ENCODE results near the gene FAM13A. TPM values are rescaled to one million over a fixed set of nuclear protein-coding genes. Genes with fewer than 3 reads are reported as not detected.

FAM13A gene
- total and polyA plus RNA-seq, 3 donors from 2014 or later = 30.7 to 123 (median 109) TPM

- no peaks in the 10 kb centered on the region for H3K27me3 ChIP-seq
- no peak for TF ChIP-seq POLR2A (IDR thresholded peaks at IDR 0.05)
- no peak for TF ChIP-seq CTCF (IDR thresholded peaks at IDR 0.05)
These were observed 117.3 kb downstream of the FAM13A start for GRCh38 chr4:88939697-88940096.

GRCh38 chr4:88938138-88938537, 118.8 kb downstream of the FAM13A start:
- intact Hi-C loops (cut with DNase I; ENCODE audit: low total_unique reads) = no loop called here
- H3K4me1 ChIP-seq = no peaks in the 10 kb centered on the region
- no peaks in the 10 kb centered on the region for H3K27me3 ChIP-seq
- no peak overlapping the region for H3K27ac ChIP-seq
- H3K36me3 ChIP-seq (ENCODE audit: low read depth, missing control alignments) = no peaks in the 10 kb centered on the region
- no peak for TF ChIP-seq POLR2A (IDR thresholded peaks at IDR 0.05)
- TF ChIP-seq CTCF (IDR thresholded peaks at IDR 0.05) = no peak
- no peak for DNase-seq
- no peaks in the 10 kb centered on the region for H3K9me3 ChIP-seq
- no peak overlapping the region for H3K4me3 ChIP-seq

More at GRCh38 chr4:88939697-88940096, 117.3 kb downstream of the FAM13A start:
- no peak for DNase-seq
- H3K9me3 ChIP-seq = no peaks in the 10 kb centered on the region
- intact Hi-C loops (cut with DNase I; ENCODE audit: low total_unique reads) = no loop called here
- H3K27ac ChIP-seq = no peak overlapping the region
- 56 to 78% methylated on average over 3 of the region's 3 CpGs for WGBS, 2 donors
- no peaks in the 10 kb centered on the region for H3K4me1 ChIP-seq
- H3K36me3 ChIP-seq (ENCODE audit: low read depth, missing control alignments) = no peaks in the 10 kb centered on the region
- no peak overlapping the region for H3K4me3 ChIP-seq

DNA sequence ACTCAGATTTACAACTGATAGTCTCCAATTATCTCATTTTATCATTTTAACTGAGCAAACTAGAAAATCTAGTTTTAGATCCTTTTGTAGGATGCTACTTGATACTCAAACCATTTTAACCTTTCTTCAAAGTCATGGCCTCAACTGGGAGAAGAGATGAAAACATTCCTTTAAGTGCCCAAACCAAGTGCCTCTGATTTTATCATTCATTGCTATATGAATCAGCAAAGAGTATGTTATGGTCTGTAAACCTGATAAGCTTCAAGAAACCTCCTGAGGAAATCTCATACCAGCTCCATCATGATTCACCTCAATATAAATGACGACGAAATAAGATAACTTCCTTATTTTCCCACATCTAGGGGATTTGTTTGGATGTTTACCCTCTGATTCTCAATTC, 119.9 kb downstream of the FAM13A start:
- intact Hi-C loops (cut with DNase I; ENCODE audit: low total_unique reads) = no loop called here
- H3K27me3 ChIP-seq = no peaks in the 10 kb centered on the region
- WGBS, 2 donors = 85 to 91% methylated on average over 2 of the region's 2 CpGs
- no peaks in the 10 kb centered on the region for H3K4me1 ChIP-seq
- H3K9me3 ChIP-seq = no peaks in the 10 kb centered on the region
- H3K4me3 ChIP-seq = no peak overlapping the region
- H3K27ac ChIP-seq = no peak overlapping the region
- no peaks in the 10 kb centered on the region for H3K36me3 ChIP-seq (ENCODE audit: low read depth, missing control alignments)
- no peak for TF ChIP-seq POLR2A (IDR thresholded peaks at IDR 0.05)
- TF ChIP-seq CTCF (IDR thresholded peaks at IDR 0.05) = no peak
- no peak for DNase-seq

- TF ChIP-seq POLR2A (IDR thresholded peaks at IDR 0.05) (no peak), CTCF (IDR thresholded peaks at IDR 0.05) (no peak)
- intact Hi-C loops (cut with DNase I; ENCODE audit: low total_unique reads) = no loop called here
- Histone ChIP-seq H3K27ac (no peak overlapping the region), H3K36me3 (ENCODE audit: low read depth, missing control alignments) (no peaks in the 10 kb centered on the region), H3K27me3 (no peaks in the 10 kb centered on the region), H3K9me3 (no peaks in the 10 kb centered on the region), H3K4me1 (no peaks in the 10 kb centered on the region), H3K4me3 (no peak overlapping the region)
- no peak for DNase-seq
- 57 to 83% methylated on average over 3 of the region's 3 CpGs for WGBS, 2 donors
These were observed 123.4 kb downstream of the FAM13A start for GRCh38 chr4:88933414-88934160.

- intact Hi-C loops (cut with DNase I; ENCODE audit: low total_unique reads) = no loop called here
- H3K9me3 ChIP-seq = no peaks in the 10 kb centered on the region
- H3K27me3 ChIP-seq = no peaks in the 10 kb centered on the region
- H3K27ac ChIP-seq = no peak overlapping the region
- no peak for DNase-seq
- H3K36me3 ChIP-seq (ENCODE audit: low read depth, missing control alignments) = no peaks in the 10 kb centered on the region
- no peak overlapping the region for H3K4me3 ChIP-seq
- 91 to 95% methylated on average over 1 of the region's 1 CpG for WGBS, 2 donors
- TF ChIP-seq CTCF (IDR thresholded peaks at IDR 0.05) (no peak), POLR2A (IDR thresholded peaks at IDR 0.05) (no peak)
- no peaks in the 10 kb centered on the region for H3K4me1 ChIP-seq
These were observed 128.1 kb downstream of the FAM13A start for GRCh38 chr4:88928852-88929251.
